ENCODE measurements around the gene CFLAR.
"Not testable (repeated sequence)": the region's sequence is repeated elsewhere in the genome, so short reads cannot be mapped to it uniquely, and the experiment has no call there.

Gene CFLAR

DNA sequence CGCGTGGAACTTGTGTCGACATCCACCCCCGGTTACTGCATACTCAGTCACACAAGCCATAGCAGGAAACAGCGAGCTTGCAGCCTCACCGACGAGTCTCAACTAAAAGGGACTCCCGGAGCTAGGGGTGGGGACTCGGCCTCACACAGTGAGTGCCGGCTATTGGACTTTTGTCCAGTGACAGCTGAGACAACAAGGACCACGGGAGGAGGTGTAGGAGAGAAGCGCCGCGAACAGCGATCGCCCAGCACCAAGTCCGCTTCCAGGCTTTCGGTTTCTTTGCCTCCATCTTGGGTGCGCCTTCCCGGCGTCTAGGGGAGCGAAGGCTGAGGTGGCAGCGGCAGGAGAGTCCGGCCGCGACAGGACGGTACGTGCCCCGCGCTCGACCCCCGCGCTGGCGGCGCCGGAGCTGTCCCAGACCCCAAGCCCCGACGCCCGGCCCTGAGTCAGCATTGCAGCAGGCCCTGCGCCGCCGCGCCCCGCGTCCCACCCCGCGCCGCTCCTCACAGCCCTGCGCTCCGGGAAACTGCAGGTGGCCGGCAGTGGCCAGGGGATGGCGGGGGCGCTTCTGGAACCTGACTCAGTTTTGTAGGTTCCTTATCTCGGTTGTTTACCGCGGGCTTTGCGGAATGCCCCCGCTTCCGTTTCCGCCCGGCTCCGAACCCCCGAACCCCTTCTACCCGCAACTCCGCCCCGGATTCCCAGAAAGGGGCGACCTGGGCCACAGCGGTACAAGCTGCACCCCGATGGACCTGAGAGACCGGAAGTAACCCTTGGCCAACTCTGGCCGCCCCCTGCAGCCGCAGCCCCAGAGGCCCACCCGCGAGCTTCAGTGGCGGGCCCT, at the start of gene CFLAR:
TSS of gene CFLAR (plus strand) at position 50 of the 844 bp plus-strand sequence. CDS start 13,702 bp downstream, outside the sequence.
- DNase-seq (ENCODE audit: low spot score): peak; percentile 66

DNA sequence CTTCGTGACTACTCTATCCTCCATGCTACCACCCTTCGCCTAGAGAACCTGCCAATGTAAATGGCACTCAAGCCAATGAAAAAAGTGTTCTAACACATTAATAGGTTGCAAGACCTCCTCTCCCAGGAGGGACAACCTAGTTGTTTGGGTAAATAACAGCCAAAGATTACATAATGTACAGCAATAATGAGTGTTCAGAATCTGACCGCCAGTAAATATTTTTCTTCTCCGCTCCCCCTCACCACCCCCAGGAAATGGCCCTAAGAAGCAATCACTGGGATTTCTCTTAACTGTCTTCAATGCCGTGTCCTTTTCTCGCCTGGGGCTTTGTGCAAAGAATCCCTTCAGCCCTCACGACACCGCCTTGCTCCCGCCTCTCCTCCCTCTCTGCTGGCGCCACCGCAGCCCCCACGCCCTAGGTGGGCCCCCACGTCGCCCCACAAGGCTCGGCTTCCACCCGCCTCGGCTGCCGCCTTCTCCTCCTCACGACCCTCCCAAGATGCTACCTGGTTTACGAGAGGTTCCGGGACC, 45.0 kb upstream of the CFLAR start:
- peak; percentile 16 for DNase-seq (ENCODE audit: low spot score)

DNA sequence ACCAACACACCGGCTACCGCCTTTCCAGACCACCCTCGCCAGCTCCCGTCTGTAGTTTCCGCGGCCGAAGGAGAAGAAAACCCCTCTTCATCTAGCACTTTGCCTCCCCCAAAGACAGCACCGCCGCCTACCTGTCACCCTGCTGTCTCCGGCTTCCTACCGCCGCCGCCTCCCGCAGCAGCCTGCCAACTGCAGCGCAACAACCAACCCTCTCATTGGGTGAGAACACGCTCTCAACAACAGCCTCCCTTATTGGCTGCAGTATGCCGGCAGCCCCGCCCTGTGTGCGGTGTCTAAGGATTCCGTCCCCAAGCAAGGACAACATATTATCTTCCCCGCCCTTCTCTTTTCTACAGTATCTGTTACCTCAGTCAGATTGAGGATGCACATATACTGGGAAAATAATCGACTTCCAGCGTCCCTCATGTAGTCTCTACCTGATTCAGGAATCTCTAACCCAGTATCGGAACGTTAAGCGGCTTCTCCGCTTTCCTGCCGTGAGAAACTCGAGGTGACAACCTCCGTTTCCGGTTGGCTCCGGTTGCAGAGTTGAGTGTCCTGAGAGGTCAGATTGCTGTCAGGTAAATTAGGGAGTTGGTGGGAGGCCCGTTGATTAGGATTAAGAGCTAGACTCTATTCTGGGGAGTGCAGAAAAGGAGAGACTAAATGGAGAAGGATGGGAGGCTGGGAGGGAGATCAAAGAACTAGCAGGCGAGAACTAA, 44.3 kb upstream of the CFLAR start, which contains the start of the genes HYCC2 and NDUFB3:
TSS of gene HYCC2 (minus strand) at position 193 of the 722 bp plus-strand sequence. CDS start 47,662 bp downstream, outside the sequence.
TSS of gene NDUFB3 (plus strand) at position 523 of the 722 bp plus-strand sequence. CDS start 6,882 bp downstream, outside the sequence.
- DNase-seq (ENCODE audit: low spot score): peak; percentile 96

DNA sequence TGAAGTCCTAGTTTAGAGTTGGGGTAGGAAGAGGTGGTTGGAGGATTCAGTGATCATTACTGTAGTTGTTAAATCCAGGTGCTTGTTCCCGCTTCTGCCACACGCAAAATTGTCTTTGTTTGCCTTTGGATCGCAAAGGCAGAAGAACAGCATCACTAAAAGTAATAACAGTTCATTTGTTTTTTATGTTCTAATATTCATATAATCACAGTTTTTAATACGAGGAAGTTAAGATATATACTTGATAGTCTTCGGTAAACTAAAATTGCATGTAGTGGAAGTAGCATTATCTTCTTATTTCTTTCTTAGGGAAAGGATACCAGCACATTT, 43.8 kb upstream of the CFLAR start:
- no peak for DNase-seq (ENCODE audit: low spot score)

DNA sequence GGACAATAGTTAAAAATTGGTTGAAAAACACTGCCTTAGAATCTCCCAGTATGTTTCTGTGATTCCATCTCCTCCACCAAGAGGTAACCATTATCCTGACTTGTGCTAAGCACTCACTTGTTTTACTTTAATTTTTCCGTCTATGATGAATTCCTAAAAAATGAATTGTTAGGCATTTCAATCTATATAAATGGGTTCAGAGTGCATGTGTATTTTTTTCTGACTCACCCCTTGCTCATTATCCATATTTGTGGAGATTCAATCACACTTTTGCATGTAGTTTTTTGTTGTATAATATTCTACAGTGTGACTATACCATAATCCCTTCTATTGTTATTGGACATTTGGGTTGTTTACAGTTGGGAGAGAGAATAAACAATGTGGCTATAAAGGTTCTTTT, 42.9 kb upstream of the CFLAR start:
- no peak for DNase-seq (ENCODE audit: low spot score)

DNA sequence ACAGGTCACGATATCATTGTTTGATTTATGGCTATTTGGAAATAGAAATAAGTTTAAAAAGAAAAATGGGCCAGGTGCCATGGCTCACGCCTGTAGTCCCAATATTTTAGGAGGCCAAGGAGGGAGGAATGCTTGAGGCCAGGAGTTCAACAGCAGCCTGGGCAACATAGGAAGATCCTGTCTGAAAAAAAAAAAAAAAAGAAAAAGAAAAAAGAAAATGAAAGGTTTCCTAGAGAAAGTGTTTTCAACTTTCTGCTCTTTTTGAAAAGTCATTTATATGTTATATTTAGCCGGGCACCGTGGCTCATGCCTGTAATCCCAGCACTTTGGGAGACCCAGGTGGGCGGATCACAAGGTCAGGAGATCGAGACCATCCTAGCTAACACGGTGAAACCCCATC, 41.0 kb upstream of the CFLAR start:
- DNase-seq (ENCODE audit: low spot score): no peak

DNA sequence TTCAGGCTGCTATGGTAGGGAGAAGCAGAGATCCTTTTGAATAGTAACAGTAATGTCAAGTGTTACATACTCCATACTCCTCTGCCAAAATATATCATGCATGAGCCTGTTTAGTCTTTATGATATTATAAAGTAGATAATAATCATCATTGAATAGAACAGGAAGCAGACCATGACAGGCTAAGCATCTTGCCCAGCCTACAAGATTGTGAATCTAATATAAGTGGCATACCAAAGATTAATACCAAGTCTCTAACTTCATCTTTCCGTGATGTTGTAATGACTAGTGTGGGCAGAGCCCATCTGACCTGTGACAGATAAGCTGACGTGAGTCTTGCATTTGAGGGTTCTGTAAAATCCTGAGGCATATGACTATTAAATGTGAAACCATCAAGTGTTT, 31.1 kb upstream of the CFLAR start:
- no peak for DNase-seq (ENCODE audit: low spot score)

DNA sequence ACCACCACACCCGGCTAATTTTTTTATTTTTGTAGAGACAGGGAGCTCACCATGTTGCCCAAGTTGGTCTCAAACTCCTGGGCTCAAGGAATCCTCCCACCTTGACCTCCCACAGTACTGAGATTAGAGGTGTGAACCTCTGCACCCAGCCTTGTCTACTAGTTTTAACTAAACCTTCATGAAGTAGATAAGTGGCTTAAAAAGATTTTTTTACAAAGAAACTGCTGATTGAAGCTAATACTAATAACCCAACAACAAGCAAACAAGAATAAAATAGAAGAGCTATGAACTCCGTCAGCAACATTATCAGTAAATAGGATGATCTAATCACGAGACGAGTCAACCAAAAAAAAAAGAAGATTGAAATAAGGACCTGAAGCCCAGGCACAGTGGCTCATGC, 25.4 kb upstream of the CFLAR start:
- no peak for DNase-seq (ENCODE audit: low spot score)

DNA sequence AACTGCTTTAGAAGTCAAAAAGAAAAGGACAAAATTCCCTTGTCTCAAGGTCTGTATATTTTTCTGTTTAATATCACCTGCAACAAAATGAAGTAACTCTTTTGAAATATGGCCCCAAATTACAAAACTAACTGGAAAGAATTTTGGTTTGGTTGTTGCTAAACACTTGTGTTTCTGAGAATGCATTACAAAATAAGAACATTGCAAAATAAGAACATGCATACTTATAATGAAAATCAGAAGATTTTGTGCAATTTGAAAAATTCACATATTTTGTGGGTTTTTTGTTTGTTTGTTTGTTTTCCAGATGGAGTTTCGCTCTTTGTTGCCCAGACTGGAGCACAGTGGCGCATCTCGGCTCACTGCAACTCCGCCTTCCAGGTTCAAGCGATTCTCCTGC, 22.4 kb upstream of the CFLAR start:
- DNase-seq (ENCODE audit: low spot score): no peak

DNA sequence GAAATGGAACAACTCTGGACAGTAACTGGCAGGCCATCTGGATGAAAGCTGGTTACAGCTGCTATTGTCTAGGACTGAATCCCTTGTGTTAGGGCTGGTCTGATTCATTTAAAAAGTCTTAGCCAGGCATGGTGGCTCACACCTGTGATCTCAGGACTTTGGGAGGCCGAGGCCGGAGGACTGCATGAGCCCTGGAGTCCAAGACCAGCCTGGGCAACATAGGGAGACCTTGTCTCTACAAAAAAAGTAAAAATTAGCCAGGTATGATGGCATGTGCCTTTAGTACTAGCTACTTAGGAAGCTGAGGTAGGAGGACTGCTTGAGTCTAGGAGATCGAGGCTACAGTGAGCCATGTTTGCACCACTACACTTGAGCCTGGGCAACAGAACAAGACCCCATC, 15.5 kb upstream of the CFLAR start:
- DNase-seq (ENCODE audit: low spot score): no peak

DNA sequence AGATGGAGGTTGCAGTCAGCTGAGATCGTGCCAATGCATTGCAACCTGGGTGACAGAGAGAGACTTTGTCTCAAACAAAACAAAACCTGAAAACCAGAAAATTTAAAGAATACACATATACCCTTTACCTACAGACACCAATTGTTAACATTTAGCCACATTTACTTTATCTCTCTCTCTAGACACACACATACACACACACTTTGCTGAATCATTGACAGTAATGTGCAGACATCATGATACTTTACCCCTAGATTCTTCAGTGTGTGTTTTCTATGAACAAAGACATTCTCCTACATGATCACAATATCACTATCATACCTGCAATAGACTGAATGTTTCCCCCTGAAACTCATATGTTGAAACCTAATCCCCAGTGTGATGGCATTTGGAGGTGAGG, 10.2 kb upstream of the CFLAR start:
- no peak for DNase-seq (ENCODE audit: low spot score)

DNA sequence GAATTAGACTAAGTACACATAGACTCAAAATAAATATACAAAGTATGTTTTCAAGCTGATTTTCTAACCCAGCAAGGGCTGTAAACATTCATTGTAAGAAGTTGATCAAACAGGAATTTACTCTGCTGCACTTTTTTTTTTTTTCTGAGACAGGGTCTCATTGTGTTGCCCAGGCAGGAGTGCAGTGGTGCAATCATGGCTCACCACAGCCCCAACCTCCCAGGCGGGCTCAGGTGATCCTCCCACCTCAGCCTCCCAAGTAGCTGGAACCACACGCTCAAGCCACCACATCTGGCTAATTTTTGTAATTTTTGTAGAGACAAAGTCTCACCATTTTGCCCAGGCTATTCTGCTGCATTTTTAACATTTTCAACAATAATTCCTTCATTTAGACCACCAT, 8.3 kb upstream of the CFLAR start:
- DNase-seq (ENCODE audit: low spot score): no peak

DNA sequence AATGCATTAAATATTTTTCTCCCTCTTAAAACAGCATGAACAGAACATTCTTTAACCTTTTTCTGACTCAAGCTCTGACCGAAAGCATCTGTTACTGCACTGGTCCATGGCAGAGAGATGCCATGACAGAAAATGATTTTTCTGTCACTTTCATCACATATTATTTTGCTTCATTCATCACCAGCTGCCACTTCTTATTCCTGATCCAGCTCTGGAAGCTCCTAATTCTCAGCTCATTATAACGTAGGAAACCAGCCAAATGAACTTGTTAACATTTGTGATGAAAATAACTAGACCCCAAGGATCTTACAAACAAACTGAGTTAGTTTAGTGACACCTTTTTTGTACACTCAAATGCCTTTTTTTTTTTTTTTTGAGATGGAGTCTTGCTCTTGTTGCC, 7.6 kb upstream of the CFLAR start:
- DNase-seq (ENCODE audit: low spot score): no peak

DNA sequence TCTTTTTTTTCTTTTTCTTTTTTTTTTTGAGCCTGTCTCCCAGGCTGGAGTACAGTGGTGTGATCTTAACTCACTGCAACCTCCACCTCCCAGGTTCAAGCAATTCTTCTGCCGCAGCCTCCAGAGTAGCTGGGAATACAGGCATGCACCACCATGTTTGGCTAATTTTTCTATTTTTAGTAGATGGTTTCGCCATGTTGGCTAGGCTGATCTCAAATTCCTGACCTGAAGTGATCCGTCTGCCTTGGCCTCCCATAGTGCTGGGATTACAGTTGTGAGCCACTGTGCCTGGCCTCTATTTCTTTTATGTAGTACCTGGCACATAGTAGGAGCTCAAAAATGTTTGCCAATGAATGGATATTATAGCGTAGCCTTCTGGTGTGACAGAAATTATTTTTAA, 6.8 kb upstream of the CFLAR start:
- no peak for DNase-seq (ENCODE audit: low spot score)

DNA sequence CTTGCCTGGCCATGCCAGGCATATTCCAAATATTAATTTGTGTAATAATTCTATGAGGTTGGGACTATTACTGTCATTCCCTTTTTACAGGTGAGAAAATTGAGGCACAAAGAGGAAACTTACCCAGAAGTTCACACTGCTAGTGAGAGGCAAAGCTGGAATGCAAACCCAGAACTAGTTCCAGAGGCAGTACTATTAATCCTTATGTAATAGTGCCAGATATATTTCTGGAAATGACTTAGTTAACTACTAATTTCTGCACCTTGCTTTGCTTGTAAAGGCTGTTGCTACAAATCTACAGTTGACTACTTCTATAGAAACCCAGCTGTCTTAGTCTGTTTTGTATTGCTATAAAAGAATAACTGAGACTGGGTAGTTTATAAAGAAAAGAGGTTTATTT, 5.3 kb upstream of the CFLAR start:
- no peak for DNase-seq (ENCODE audit: low spot score)

DNA sequence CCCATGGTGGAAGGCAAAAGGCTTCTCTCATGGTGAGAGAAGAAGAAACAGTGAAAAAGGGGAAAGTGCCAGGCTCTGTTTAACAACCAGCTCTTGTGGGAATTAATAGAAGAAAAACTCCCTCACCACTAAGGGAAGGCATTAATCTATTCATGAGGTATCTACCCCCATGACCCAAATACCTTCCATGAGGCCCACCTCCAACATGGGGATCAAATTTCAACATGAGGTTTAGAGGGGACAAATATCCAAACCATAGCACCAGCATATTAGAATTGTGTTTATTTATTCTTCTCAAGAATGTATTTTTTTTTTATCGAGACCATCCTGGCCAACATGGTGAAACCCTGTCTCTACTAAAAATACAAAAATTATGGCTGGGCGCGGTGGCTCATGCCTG, 4.9 kb upstream of the CFLAR start:
- DNase-seq (ENCODE audit: low spot score): no peak

DNA sequence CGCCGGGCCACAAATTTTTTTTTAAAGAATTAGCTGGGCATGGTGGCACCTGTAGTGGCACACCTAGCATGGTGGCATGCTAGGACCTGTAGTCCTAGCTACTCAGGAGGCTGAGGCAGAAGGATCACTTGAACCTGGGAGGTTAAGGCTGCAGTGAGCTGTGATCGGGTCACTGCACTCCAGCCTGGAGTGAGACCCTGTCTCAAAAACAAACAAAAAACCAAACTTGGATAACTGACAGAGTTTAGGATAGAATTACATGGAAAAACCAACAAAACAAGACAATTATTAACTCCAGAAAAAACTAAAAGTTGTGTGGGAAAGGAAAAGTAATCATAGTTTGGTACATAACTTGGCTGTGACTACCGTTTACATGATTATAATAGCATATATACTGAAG, 1.6 kb upstream of the CFLAR start:
- no peak for DNase-seq (ENCODE audit: low spot score)

DNA sequence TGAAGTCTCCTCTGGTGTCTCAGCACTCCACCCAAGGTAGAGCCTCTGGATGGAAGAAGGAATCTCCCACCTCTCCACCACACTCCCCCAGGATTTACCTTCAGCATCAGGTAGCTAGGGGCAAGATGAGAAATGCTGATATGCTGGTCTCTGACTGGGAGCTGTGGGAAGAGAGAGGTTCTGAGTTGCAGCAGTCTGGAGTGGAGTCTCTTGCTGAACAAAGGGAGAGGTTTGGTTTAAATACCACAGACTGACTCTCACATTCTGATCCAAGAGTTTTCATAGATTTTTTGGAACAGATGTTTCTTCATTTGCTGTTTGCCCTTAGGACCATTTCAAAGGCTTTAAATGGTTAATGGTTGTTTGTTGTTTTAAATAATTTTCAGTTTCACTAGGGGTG, 1.1 kb upstream of the CFLAR start:
- no peak for DNase-seq (ENCODE audit: low spot score)

DNA sequence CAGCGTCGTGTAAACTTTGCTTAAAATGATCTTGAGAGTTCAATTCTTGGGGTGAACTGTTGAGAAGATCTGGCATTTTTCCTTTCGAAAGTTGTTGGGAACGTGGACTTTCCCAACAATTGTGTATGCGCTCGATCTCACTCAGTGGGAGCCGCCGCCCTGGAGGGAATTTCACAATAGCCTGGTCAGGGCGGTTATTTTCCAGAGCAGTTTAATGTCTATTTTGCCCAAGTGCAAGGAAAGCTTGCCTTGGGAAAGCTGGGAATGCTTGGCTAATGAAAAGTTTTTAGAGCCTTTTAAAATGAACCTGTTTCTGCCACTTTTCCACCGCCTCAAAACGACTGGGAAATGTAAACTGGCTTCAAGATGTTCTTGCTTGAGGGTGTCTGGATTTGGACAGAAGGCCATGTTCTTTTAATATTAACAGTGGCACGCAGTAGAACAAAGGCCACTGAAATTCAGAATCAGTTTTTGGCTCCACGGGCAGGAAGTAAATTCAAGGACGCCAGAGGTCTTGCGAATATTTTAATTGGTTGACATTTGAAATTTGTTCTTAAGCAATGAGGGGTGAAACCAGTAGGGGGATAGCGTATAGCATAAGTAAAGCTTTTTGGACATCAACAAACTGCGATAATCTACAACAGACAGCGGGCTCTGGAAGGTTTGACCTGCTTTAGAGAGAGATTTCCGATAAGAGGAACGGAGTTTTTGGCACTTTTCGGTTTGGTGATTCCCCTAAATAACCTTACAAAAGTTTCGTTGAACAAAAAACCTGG, 1.2 kb downstream of the CFLAR start:
- DNase-seq (ENCODE audit: low spot score): no peak

DNA sequence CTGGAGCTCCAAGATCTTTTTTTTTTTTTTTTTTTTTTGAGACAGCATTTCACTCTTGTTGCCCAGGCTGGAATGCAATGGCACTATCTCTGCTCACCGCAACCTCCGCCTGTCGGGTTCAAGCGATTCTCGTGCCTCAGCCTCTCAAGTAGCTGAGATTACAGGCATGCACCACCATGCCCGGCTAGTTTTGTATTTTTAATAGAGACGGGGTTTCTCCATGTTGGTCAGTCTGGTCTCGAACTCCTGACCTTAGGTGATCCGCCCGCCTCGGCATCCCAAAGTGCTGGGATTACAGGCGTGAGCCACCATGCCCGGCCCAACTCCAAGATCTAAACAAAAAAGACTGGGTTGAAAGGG, 1.8 kb downstream of the CFLAR start:
- DNase-seq (ENCODE audit: low spot score): not testable (repeated sequence)

DNA sequence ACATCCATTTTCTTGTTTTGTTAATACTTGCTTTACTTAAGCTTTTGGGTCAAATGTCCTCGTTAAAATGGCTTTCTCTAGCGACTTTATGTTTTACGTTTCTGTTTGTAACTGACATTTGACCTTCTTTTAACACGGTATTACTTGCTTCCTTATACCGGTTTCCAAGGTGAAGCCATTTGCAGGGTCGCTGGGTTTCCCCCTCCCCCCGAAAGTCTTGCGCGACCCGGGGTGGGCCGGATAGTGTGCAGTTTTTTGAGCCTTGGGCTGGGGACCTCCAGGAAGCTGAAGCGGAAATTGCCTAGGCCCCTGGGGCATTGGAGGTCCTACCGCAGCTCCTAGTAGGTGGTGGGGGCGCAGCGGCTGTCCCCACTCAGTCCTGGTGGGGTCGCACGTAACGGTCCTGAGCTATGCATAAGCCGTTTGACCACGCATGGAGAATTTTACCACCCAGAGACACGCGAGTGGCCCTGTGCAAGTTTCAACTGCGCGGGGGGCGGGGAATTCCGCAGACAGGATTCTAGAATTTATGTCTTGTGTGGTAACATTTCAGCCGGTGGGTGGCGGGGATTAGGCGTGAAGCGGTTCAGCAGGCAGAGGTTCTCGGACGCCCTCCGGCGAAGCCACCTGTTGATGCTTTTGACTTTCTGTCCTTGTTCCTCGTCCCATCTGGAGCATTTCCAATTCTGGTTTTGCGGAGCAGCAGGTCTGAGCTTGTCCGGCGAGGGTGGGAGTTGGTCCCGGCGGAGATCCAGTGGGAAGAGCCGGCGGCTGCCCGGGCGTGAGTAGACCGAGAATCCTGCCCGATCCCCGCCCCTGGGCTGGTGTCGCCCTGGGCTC, 2.4 kb downstream of the CFLAR start:
- peak; percentile 75 for DNase-seq (ENCODE audit: low spot score)

Measured in D341Med (cell line).